ENCODE data around the gene RTBDN. TPM values are rescaled to one million over a fixed set of nuclear protein-coding genes. Genes with fewer than 3 reads are reported as not detected.
A peak's percentile ranks its signal among the peaks of the same experiment; 100 is the strongest.

RTBDN gene
- total RNA-seq, 1 experiment from 2014 or later: 5.6 TPM

DNA sequence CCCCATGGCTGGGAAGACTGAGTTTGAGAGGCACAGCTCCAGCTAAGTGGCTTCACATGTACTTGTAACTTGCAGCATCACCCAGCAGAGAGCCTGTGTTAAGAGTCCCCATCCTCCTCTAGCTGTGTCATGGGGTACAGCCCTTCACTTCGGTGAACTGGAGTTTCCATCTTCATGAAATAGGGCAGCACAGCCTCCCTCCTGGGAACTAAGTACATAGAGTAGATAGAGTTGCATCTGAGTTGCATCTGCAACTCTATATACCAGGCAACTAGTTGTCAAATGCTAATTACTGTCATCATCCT lies 34.0 kb downstream of the RTBDN start:
- WGBS (ENCODE audit: extremely low coverage, insufficient read length, low lambda C conversion rate): no CpG with 5 or more reads among the region's 1 CpG
- H3K36me3 Mint-ChIP-seq (ENCODE audit: insufficient read depth in 1 of 3, low read depth in 3 of 3): peaks cover 11 to 44% (median 35%) of the 10 kb centered on the region in 3 experiments; a peak in 6 of 7 replicates
- Histone ChIP-seq H4K20me1 (ENCODE audit: control insufficient read depth, insufficient read depth, insufficient read length) (no peaks in the 10 kb centered on the region), H2BK15ac (ENCODE audit: low read depth, low read length) (no peak overlapping the region), H3K4me1 (ENCODE audit: insufficient read depth, low read length) (no peaks in the 10 kb centered on the region; the same call in 1 of the 2 replicates), H2BK120ac (ENCODE audit: low read depth, low read length, poor library complexity, severe bottlenecking) (no peak overlapping the region), H2BK20ac (ENCODE audit: low read depth, low read length, poor library complexity, severe bottlenecking) (no peak overlapping the region), H3K27me3 (ENCODE audit: insufficient read depth, low read length) (no peaks in the 10 kb centered on the region), H4K8ac (replicated peaks; ENCODE audit: insufficient read length, low read depth, low read length) (no peak overlapping the region), H4K5ac (ENCODE audit: insufficient read length, low read depth, low read length) (no peak overlapping the region), H3K4me2 (ENCODE audit: insufficient read depth, insufficient read length, low read length) (peak overlapping the region; percentile 84), H3K14ac (ENCODE audit: insufficient read depth, low read length) (no peak overlapping the region), H2BK5ac (ENCODE audit: insufficient read length, low read length) (no peak overlapping the region), H3K18ac (ENCODE audit: insufficient read length, low read depth, low read length) (no peak overlapping the region), H4K91ac (ENCODE audit: insufficient read length, low read depth, low read length) (no peak overlapping the region), H3K9me3 (ENCODE audit: control insufficient read depth, low read depth, low read length) (no peaks in the 10 kb centered on the region), H3K23me2 (ENCODE audit: insufficient read length, low read depth, low read length, poor library complexity, severe bottlenecking) (peaks cover 17% of the 10 kb centered on the region), H2AFZ (ENCODE audit: low read length) (no peak overlapping the region), H2AK5ac (ENCODE audit: insufficient read length, low read length) (no peak overlapping the region), H3T11ph (ENCODE audit: low read length) (no peak overlapping the region), H3K79me1 (ENCODE audit: insufficient read depth, low read depth, low read length, poor library complexity, severe bottlenecking) (peaks cover 4% of the 10 kb centered on the region), H3K23ac (ENCODE audit: insufficient read length, low read depth, low read length) (no peak overlapping the region), H3K56ac (ENCODE audit: insufficient read length, low read depth, low read length) (no peak overlapping the region), H2BK12ac (ENCODE audit: insufficient read length, low read depth, low read length) (no peak overlapping the region), H3K27ac (ENCODE audit: insufficient read length, low read depth, low read length) (no peak overlapping the region), H3K4ac (ENCODE audit: low read depth, low read length) (no peak overlapping the region), H3K9ac (ENCODE audit: extremely low read depth, insufficient read length, low read length) (no peak overlapping the region), H3K79me2 (ENCODE audit: insufficient read depth, low read length) (no peaks in the 10 kb centered on the region)
- H3K4me1 Mint-ChIP-seq: peaks cover 20 to 22% of the 10 kb centered on the region in 2 experiments
- DNase-seq: no peak
- H3K27me3 Mint-ChIP-seq (ENCODE audit: low read depth): peaks cover 6% of the 10 kb centered on the region
- TF ChIP-seq, protein P1, sequence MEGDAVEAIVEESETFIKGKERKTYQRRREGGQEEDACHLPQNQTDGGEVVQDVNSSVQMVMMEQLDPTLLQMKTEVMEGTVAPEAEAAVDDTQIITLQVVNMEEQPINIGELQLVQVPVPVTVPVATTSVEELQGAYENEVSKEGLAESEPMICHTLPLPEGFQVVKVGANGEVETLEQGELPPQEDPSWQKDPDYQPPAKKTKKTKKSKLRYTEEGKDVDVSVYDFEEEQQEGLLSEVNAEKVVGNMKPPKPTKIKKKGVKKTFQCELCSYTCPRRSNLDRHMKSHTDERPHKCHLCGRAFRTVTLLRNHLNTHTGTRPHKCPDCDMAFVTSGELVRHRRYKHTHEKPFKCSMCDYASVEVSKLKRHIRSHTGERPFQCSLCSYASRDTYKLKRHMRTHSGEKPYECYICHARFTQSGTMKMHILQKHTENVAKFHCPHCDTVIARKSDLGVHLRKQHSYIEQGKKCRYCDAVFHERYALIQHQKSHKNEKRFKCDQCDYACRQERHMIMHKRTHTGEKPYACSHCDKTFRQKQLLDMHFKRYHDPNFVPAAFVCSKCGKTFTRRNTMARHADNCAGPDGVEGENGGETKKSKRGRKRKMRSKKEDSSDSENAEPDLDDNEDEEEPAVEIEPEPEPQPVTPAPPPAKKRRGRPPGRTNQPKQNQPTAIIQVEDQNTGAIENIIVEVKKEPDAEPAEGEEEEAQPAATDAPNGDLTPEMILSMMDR (conservative IDR thresholded peaks at IDR 0.05): no peak
- H3K9me3 Mint-ChIP-seq: no peaks in the 10 kb centered on the region; a peak in 1 of 5 replicates
- peak overlapping the region; percentile 91 to 94 for H3K4me3 Mint-ChIP-seq
- H3K27ac Mint-ChIP-seq: no peak overlapping the region

Data from H9 (cell line).